ENCODE results near the gene SCNN1A. TPM values are rescaled to one million over a fixed set of nuclear protein-coding genes. Genes with fewer than 3 reads are reported as not detected.

SCNN1A gene
- polyA plus RNA-seq, 10 donors, result 0.36 to 1.2 (median 0.40) TPM; not detected in 4

DNA sequence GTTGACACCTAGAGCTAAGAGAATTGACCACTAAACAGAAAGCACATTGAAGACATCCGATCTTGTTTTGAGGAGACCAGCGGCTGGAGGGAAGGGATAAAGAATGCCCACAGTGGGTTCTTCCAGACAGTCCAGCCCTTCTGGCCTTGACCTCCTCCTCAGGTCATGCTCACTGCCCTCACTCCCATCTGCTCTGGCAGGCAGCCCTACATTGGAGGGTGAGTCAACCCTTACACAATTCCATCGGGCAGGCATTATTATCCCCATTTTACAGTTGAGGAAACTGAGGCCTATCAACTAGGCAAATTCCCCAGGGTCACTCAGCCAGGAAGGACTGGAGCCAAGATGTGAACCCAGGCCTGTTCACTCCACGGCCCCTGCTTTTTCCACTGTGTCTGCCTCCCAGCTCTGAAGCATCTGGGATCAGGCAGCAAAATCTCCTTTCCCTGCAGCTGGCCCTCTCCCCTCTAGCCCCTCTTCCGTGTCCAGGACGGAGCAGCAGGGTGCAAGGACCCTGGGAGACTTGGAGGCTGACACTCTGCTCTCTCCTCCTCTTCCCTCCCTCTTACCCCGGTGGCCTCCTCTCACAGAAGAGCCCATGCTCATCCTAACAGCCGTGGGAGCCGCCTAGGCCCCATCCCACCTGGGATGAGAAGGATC is 5.3 kb downstream of the SCNN1A start:
- DNase-seq, result no peak

GRCh38 chr12:6368906-6369525 is 6.3 kb downstream of the SCNN1A start:
- no peak for DNase-seq

GRCh38 chr12:6367969-6368892 is 7.1 kb downstream of the SCNN1A start:
- no peak for DNase-seq

DNA sequence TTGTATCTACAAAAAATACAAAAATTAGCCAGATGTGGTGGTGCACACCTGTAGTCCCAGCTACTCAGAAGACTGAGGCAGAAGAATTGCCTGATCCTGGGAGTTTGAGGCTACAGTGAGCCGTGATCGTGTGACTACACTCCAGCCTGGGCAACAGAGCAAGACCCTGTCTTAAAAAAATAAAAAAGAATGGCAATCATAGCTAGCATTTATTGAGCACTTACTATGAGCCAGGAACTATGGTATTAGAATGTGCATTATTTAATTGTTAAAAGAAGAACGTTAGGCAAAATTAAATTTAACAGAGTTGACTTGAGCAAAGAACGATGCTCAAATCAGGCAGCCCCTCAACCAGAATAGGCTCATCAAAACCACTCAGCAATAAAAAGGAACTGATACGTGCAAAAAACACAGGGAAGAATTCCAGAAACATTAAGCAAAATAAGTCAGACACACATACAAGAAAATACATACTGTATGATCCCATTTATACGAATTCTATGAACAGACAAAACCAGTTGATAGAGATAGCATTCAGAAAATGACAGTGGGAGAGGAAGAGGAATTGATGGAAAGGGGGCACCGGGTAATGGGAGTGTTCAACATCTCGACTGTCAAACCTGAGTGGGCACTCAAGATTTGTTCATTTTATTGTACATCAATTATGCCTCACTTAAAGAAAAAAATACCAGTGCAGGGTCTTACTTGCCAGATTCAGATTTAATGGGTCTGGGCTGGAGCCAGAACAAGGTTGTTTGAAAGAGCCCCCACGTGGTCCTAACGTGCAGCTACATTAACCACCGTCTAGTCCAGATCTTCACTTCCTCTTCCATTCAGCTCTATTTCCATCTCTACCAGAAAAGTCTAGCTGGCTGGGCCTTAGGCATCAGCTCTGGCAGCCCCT is 8.0 kb downstream of the SCNN1A start:
- peak in 1 of 3 donors; percentile 44 for DNase-seq

DNA sequence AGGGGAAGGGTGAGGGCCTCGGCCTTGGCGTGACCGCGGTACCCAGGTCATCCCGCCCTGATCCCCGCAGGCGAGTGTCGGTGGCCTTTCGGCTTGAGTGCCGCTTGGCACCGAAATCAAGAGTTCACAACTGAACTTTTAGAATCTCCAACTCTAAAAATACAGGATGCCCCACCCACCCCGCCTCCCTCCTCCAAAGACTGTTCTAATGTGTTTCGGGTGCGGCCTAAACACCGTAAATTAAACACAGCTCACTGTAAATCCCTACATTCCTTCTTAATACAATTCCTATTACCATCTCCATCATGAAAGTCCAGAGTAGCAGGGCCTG is 11.4 kb downstream of the SCNN1A start:
- DNase-seq, result no peak

GRCh38 chr12:6363330-6364043 is 11.9 kb downstream of the SCNN1A start:
- DNase-seq, result peak in 2 of 3 donors; percentile 64 to 83

GRCh38 chr12:6363010-6363329 is 12.4 kb downstream of the SCNN1A start:
- no peak for DNase-seq

GRCh38 chr12:6362403-6362802 is 13.0 kb downstream of the SCNN1A start:
- DNase-seq, result no peak

GRCh38 chr12:6361834-6362233 is 13.5 kb downstream of the SCNN1A start:
- DNase-seq, result no peak

DNA sequence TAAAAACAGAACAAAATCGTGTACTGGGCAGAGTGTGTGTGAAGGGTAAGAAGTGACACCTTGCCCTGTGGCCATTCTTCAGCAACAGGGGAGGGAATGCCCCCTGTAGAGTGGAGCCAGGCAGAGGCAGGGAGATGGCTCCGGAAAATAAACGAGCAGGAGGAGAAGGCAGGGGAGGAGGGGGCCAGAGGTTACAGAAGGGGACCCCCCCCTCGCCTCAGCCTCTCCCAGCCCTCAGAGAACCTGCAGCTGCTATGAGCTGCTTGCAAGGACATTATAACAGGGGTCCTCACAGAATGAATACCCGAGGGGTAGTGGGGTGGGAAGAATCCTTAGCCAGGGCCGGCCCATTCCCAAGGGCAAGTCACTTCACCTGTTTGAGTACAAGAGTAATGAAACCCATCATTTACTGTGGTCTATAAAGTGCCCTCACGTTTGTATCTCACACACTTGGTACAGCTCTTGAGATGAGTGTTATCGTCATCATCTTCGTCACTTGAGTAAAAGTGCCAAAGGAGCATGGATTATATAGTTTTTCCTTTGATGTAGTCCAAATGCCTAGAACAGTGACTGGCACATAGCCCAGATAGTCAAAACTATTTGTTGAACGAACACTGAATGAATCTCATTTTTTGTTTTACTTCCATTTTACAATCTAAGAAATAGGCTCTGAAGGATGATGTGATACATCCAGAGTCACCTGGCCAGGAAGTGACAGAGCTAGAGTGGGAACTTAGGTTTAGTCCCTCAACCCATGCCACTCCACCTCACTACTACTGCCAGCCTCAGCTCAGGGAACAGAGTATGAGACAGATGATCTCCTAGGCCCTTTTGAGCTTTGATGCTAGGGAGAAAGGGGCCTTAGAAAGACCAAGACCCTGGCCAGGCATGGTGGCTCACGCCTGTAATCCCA is 14.5 kb downstream of the SCNN1A start:
- DNase-seq, result no peak

DNA sequence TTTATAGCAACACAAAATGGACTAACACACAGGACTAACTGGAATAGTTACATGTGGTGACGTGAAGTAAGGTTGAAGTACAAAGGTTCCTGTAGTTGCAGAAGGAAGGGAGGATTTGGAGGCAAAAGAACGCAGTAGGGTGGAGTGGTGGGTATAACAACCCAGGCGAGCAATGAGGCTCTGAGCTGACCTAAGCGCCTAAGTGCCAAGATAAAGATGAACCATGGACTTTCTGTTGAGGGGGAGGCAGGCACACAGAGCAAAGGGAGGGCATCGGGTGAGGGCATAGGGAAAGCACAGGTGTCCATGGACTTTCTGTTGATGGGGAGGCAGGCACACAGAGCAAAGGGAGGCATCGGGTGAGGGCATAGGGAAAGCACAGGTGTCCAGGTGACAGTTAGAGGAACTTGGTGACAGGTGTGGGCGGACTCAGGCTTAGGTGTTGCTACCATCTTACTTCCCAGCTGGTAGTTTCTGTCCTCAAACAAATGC is 15.2 kb downstream of the SCNN1A start:
- no peak for DNase-seq

DNA sequence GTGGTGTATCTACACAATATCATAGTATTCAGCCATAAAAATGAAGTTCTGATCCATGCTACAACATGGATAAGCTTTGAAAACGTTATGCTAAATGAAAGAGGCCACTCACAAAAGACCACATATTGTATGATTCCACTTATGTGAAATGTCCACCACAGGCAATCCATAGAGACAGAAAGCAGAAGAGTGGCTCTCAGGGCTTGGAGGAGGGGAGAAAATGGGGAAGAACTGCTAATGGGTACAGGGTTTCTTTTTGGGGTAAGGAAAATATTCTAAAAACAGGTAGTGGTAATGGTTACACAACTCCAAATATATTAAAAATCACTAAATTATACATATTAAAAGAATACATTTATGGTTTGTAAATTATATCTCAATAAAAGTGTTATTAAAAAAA is 16.5 kb downstream of the SCNN1A start:
- no peak for DNase-seq

GRCh38 chr12:6356374-6356820 is 19.0 kb downstream of the SCNN1A start:
- DNase-seq, result no peak

- no peak for DNase-seq
Measured at GRCh38 chr12:6355491-6356373, 19.6 kb downstream of the SCNN1A start.

- DNase-seq, result no peak
Measured at GRCh38 chr12:6354495-6355393, 20.6 kb downstream of the SCNN1A start.

- DNase-seq, result no peak
Measured at GRCh38 chr12:6352193-6353173, 22.9 kb downstream of the SCNN1A start.
